Measurements from ENCODE around the gene MIS12. TPM values are rescaled to one million over a fixed set of nuclear protein-coding genes. Genes with fewer than 3 reads are reported as not detected.
A peak's percentile ranks its signal among the peaks of the same experiment; 100 is the strongest.

The MIS12 gene
- total RNA-seq, 1 donor from 2014 or later, result 12.9 TPM

DNA sequence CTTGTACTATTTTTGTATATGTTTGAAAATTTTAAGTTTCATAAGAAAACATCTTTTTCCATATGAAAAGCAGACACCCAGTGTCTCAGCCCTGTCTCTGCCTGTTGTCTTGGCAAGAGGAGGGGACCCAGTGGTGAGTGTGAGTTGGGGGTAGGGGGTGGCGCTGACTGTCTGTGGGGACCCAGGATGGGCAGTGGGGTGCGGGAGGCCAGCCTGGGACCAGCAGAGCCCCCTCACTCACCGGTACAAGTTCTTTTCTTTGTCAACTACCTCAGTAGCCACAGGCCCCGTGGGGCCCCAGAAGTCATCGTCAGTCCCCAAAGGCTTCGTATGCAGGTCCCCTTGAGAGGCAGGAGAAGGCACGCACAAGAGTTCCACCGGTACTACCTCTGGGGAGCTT is 46.2 kb downstream of the MIS12 start:
- DNase-seq (ENCODE audit: low spot score), result peak; percentile 57

DNA sequence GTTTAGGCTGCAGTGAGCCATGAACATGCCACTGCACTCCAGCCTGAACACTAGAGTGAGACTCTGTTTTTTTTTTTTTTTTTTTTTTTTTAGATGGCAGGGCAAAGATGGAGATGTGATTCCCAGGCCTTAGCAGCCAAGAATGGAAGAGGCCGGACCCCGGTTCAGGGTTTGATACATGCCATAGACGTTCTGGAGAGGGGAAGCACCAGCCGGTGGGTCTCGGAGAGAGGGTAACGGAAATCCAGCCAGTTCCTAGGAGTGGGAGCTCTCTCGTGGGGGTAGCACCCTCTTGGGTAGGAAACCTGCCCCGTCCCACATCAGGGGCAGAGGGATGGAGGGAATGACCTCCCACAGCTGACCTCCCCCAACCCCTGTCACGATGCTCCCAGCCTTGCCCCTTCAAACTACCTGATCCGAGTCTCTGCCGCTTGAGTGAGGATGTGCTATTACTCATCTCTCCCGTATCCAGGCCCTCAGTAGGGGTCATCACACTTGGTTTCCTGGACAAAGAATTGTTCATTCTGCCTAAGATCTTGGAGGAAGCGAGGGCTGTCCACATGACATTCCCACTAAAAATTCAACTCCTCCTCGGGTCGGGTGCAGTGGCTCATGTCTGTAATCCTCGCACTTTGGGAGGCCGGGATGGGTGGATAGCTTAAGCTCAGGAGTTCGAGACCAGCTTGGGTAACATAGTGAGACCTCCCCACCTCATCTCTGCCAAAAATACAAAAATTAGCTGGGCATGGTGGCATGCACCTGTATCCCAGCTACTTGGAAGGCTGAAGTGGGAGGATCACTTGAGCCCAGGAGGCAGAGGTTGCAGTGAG is 47.3 kb downstream of the MIS12 start:
- DNase-seq (ENCODE audit: low spot score), result peak; percentile 41

DNA sequence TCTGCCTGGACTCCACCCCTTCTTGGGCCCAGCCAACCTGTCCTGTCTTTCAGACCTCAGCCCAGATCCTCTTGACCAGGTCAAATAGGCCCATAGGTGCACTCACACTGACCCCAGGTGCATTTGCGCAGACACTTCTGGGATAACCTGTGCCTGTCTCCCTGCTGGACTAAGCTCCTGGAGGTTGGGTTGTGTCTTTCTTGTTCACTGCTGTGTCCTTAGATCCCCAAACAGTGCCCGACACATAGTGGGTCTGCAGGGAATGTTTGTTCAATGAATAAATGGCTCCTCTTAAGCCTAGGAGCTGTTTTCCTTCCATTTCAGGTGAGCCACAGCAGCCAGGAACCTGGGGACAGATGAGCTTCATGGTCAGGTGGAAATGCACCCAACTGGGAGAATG is 49.1 kb downstream of the MIS12 start:
- DNase-seq (ENCODE audit: low spot score), result peak; percentile 35

DNA sequence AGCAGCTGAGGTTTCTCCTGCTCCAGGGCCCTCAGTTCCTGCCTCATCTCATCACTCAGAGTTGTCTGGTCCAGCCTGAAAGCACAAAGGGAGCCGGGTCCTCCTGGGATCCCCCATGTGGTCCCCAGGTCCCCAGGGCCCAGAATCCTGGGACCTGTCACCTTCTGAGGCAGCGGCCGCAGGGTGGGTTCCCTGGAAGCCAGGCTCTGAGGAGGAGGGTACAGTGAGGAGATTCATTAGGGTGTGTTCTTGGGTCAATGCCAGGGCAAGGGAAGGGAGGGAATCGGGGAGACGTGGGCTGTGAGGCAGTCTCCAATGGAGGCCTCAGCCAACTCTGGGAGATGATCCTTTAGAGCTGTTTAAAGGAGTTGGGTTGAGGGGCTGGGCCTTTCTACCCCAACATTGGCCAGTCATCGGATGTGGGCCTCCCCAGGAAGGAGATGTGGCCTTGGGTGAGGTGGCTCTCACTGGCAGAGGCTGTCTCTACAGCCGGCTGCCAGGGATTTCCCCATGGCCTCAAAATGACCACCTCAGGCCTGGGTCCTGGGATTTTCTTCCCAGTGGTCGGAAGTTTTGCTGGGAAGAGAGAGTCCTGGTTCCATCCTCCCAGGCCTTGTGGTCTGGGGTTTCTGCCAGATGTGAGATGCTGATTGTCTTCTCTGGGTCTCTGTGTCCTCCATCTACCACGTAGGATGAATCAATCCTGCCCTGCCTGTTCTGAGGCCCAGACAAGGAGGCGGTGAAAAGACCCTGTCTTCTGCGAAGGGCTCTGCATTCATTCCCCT is 50.7 kb downstream of the MIS12 start:
- peak; percentile 81 for DNase-seq (ENCODE audit: low spot score)

DNA sequence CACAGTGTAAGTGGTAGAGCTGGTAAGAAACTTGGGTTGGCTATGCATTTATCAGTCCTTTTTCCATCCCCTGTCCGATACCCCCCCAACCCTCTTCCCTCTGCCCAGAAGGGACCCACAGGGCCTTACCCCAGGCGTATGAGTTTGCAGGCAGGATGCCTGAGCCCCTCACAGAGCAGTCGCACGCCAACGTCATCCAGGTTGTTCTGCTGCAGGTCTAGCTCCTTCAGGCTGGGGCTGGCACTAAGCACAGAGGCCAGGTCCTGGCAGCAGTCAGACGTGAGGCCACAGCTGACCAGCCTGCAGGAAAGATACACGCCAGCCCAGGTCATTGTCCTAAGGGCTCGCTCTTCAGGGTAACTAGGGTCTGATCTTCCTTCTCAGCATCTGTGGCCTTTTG is 52.9 kb downstream of the MIS12 start:
- peak; percentile 64 for DNase-seq (ENCODE audit: low spot score)

DNA sequence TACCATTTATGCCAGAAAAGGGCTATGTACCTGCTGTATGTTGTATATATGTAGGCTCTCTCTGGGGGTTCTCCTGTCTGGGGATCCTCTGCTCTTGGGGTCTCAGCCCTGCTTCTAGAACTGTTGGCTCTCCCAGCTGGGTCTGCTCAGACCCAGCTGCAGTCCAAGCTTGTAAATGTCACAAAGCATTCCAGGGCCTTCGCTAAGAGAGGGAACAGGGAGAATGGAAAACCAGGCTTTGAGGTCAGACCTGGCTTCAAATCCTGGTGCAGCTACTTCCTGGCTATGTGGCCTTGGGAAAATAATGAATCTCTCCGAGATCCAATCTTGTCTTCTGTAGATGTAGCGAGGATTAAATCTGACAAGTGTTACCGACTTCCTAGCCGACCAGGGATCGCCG is 54.0 kb downstream of the MIS12 start:
- DNase-seq (ENCODE audit: low spot score), result peak; percentile 24

Other genes with a start within 250 kb of the MIS12 start
- gene RABEP1, start 204.3 kb upstream of the MIS12 start, total RNA-seq, result 65.7 TPM
- 59.5 TPM for gene NUP88, start 66.9 kb upstream of the MIS12 start, total RNA-seq
- 32.1 TPM for gene RPAIN, start 66.4 kb upstream of the MIS12 start, total RNA-seq
- gene C1QBP, start 47.4 kb upstream of the MIS12 start, total RNA-seq, result 110 TPM
- 14.5 TPM for gene DHX33, start 17.6 kb upstream of the MIS12 start, total RNA-seq
- gene DERL2, start 388 bp upstream of the MIS12 start, total RNA-seq, result 73.4 TPM
- gene NLRP1, start 97.9 kb downstream of the MIS12 start, total RNA-seq, result 23.8 TPM

All from mesenteric fat pad (tissue), 1 donor.